Sigmoid colon (tissue), 4 donors: Measurements from ENCODE around the gene RPGRIP1L.

Experiments
- CTCF ChIP-seq, 4 experiments: fragments of 450-650 bp in 3 of 4; fragments of 200-600 bp in 1 of 4; IDR thresholded peaks; one replicate each; pipeline ENCODE4 v1.5.1; 2016 to 2019; ENCODE audit warnings: antibody characterized with exemption in 4 of 4, mild to moderate bottlenecking in 3 of 4, moderate library complexity in 2 of 4
- EP300 ChIP-seq, 4 donors: sonication (generic); formaldehyde crosslinking; IDR thresholded peaks; one replicate each; pipeline ENCODE4 v1.6.1; 2017; ENCODE audit warnings: antibody characterized with exemption in 4 of 4
- POLR2A ChIP-seq, 2 donors: fragments of 450-650 bp; IDR thresholded peaks; one replicate each; pipeline ENCODE4 v1.6.1; 2016; ENCODE audit warnings: antibody characterized with exemption in 2 of 2, mild to moderate bottlenecking in 2 of 2, moderate library complexity in 2 of 2
- POLR2AphosphoS5 ChIP-seq, 4 donors: sonication (generic); formaldehyde crosslinking; IDR thresholded peaks; one replicate each; pipeline ENCODE4 v1.6.1; 2017; ENCODE audit warnings: antibody characterized with exemption in 4 of 4

- no peak for TF ChIP-seq CTCF (IDR thresholded peaks at IDR 0.05)
- no peak for TF ChIP-seq EP300 (IDR thresholded peaks at IDR 0.05)
- TF ChIP-seq POLR2A (IDR thresholded peaks at IDR 0.05) = no peak
- no peak for TF ChIP-seq POLR2AphosphoS5 (IDR thresholded peaks at IDR 0.05)
These were observed 36.8 kb downstream of the RPGRIP1L start for GRCh38 chr16:53666786-53667415.
